ENCODE data around the gene C1orf226. TPM values are rescaled to one million over a fixed set of nuclear protein-coding genes. Genes with fewer than 3 reads are reported as not detected.
"Not testable (repeated sequence)": the region's sequence is repeated elsewhere in the genome, so short reads cannot be mapped to it uniquely, and the experiment has no call there.

Gene C1orf226
- total and polyA plus RNA-seq, 9 of the 15 experiments (the other 6 are each of a cell fraction or from before 2014, with no cell fraction given) = 0.10 to 1.4 (median 0.47) TPM

DNA sequence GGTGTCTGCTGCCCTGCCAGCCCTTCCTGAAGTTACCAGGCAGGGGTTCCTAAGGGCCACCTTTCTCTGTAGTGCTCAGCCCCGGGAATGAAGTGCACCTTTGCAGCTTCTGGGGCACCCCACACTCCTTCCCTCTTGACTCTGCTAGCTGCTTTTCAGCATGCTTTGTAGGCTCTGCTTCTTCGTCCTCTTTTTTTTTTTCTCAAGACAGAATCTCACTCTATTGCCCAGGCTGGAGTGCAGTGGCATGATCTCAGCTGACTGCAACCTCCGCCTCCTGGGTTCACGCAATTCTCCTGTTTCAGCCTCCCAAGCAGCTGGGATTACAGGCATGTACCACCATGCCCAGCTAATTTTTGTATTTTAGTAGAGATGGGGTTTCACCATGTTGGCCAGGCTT is 29.7 kb upstream of the C1orf226 start:
- H3K9ac ChIP-seq (ENCODE audit: insufficient read depth in 1 of 2, low read depth in 2 of 2, low read length in 2 of 2) = peak overlapping the region; percentile 9 to 26; a peak in 2 of 4 replicates
- DNase-seq (ENCODE audit: extremely low read depth in 1 of 4, low spot score in 3 of 4); in situ Hi-C loops (cut with MboI); H3K9me1 ChIP-seq (ENCODE audit: control insufficient read depth, insufficient read depth, low read length); BruUV-seq (replicated peaks); H4K20me1 ChIP-seq (replicated peaks; ENCODE audit: control insufficient read depth, insufficient read depth, low read length); H3K79me2 ChIP-seq (ENCODE audit: control insufficient read depth, insufficient read depth, low read length); H3K36me3 ChIP-seq (ENCODE audit: control insufficient read depth, insufficient read depth, low read length); H3K4me3 ChIP-seq; H3K9me3 ChIP-seq (replicated peaks; ENCODE audit: control insufficient read depth, insufficient read depth, low read depth, low read length); H3K27me3 ChIP-seq (ENCODE audit: control insufficient read depth in 2 of 2, insufficient read depth in 2 of 2, low read length in 2 of 2); CTCF ChIA-PET (ENCODE audit: low intra/inter-chr PET ratio): not testable (repeated sequence)
- POLR2A ChIA-PET = interaction anchor here (0.6 to 2.3 kb wide), 3 partner anchors 9 to 423 kb away, joined by 3 to 8 read pairs (median 3); no protein-coding TSS in a partner anchor
- TF ChIP-seq TBP (optimal IDR thresholded peaks at IDR 0.05; ENCODE audit: low read depth, low read length) (peak; percentile 5), ZNF121 (CRISPR knock-in tag; conservative IDR thresholded peaks at IDR 0.05) (peak; percentile 95)
- ATAC-seq = peak; percentile 19
- 0% methylated on average over 1 of the region's 4 CpGs for WGBS (ENCODE audit: insufficient coverage, low coverage, missing lambda C conversion rate)
- H3K4me2 ChIP-seq (ENCODE audit: insufficient read depth, low read length) = peak overlapping the region; percentile 53
- peak overlapping the region; percentile 11; the same call in 1 of the 3 replicates for H3K27ac ChIP-seq (ENCODE audit: extremely low read depth, low read depth, low read length)
- peak overlapping the region; percentile 30; the same call in 1 of the 2 replicates for H2AFZ ChIP-seq (ENCODE audit: low read depth, low read length)
- intact Hi-C loops (cut with micrococcal nuclease) = loop anchor here (10.0 kb wide), 1 partner anchor 263 kb away; no protein-coding TSS in a partner anchor
- peaks cover 13 to 52% of the 10 kb centered on the region in 2 experiments; a peak in 4 of 5 replicates for H3K4me1 ChIP-seq (replicated peaks in 1 of 2; ENCODE audit: control insufficient read depth in 2 of 2, insufficient read depth in 2 of 2, low read length in 2 of 2)
- peak; percentile 32 for FAIRE-seq

DNA sequence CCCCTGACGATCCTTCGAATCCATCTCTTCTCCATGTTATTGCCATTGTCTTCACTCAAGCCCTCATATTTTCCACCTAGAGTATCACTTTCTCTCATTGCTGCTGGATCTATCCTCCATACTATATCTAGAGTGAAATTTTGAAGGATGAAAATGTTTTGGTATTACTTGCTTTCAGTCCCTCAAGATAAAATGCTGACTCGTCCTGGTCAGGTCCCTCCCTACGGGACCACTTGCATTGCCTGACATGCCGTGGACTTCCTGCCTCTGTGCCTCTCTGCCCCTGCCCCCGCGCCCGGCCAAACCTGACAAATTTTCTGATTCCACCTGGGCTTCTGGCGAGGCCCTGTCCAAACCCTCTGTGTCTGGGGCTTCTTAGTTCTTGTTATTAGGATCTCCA is 28.4 kb upstream of the C1orf226 start:
- FAIRE-seq (no peak), ATAC-seq (no peak), DNase-seq (ENCODE audit: extremely low read depth in 1 of 4, low spot score in 3 of 4) (no peak)
- Histone ChIP-seq H2AFZ (ENCODE audit: low read depth, low read length) (peak overlapping the region; percentile 73), H3K9me3 (replicated peaks; ENCODE audit: control insufficient read depth, insufficient read depth, low read depth, low read length) (no peaks in the 10 kb centered on the region), H3K9ac (ENCODE audit: insufficient read depth in 1 of 2, low read depth in 2 of 2, low read length in 2 of 2) (peak overlapping the region in 1 of 2 experiments; percentile 26; a peak in 1 of 4 replicates), H3K4me3 (no peak overlapping the region), H3K9me1 (ENCODE audit: control insufficient read depth, insufficient read depth, low read length) (no peaks in the 10 kb centered on the region), H3K36me3 (ENCODE audit: control insufficient read depth, insufficient read depth, low read length) (no peaks in the 10 kb centered on the region), H3K4me1 (replicated peaks in 1 of 2; ENCODE audit: control insufficient read depth in 2 of 2, insufficient read depth in 2 of 2, low read length in 2 of 2) (peaks cover 13 to 58% of the 10 kb centered on the region in 2 experiments; a peak in 4 of 5 replicates), H3K79me2 (ENCODE audit: control insufficient read depth, insufficient read depth, low read length) (no peaks in the 10 kb centered on the region), H3K27me3 (ENCODE audit: control insufficient read depth in 2 of 2, insufficient read depth in 2 of 2, low read length in 2 of 2) (no peaks in the 10 kb centered on the region), H3K27ac (ENCODE audit: extremely low read depth, low read depth, low read length) (0 out of 3 replicates have a peak overlapping the region, but pooled peaks have one; percentile 4), H3K4me2 (ENCODE audit: insufficient read depth, low read length) (no peak overlapping the region), H4K20me1 (replicated peaks; ENCODE audit: control insufficient read depth, insufficient read depth, low read length) (no peaks in the 10 kb centered on the region)
- CTCF ChIA-PET (ENCODE audit: low intra/inter-chr PET ratio) = no interaction called here
- WGBS (ENCODE audit: insufficient coverage, low coverage, missing lambda C conversion rate) = 54% methylated on average over 9 of the region's 9 CpGs
- in situ Hi-C loops (cut with MboI) (no loop called here), intact Hi-C loops (cut with micrococcal nuclease) (loop anchor here (10.0 kb wide), 1 partner anchor 262 kb away; no protein-coding TSS in a partner anchor)
- BruUV-seq (replicated peaks) = no TSS peak
- POLR2A ChIA-PET = interaction anchor here (2.3 kb wide), 1 partner anchor 10 kb away, joined by 8 read pairs; no protein-coding TSS in a partner anchor
- TF ChIP-seq MAFF (IDR thresholded peaks at IDR 0.05; ENCODE audit: low read length) (peak; percentile 34; the same call in 1 of the 2 replicates), ZNF184 (CRISPR knock-in tag; IDR thresholded peaks at IDR 0.05) (no peak), NFE2 (IDR thresholded peaks at IDR 0.05; ENCODE audit: low read depth) (peak; percentile 61), ZNF316 (IDR thresholded peaks at IDR 0.05) (peak; percentile 94), C11orf30 (IDR thresholded peaks at IDR 0.05; ENCODE audit: low read depth) (peak; percentile 78), CBFB (CRISPR knock-in tag; IDR thresholded peaks at IDR 0.05) (no peak), SMARCB1 (IDR thresholded peaks at IDR 0.05; ENCODE audit: insufficient read length, low read depth) (no peak), MAFG (tag; conservative IDR thresholded peaks at IDR 0.05) (peak; percentile 64), NFIC (IDR thresholded peaks at IDR 0.05) (no peak), MAFK (IDR thresholded peaks at IDR 0.05; ENCODE audit: low read length) (peak; percentile 34; the same call in 1 of the 2 replicates)
- TF ChIP-seq, protein P1, sequence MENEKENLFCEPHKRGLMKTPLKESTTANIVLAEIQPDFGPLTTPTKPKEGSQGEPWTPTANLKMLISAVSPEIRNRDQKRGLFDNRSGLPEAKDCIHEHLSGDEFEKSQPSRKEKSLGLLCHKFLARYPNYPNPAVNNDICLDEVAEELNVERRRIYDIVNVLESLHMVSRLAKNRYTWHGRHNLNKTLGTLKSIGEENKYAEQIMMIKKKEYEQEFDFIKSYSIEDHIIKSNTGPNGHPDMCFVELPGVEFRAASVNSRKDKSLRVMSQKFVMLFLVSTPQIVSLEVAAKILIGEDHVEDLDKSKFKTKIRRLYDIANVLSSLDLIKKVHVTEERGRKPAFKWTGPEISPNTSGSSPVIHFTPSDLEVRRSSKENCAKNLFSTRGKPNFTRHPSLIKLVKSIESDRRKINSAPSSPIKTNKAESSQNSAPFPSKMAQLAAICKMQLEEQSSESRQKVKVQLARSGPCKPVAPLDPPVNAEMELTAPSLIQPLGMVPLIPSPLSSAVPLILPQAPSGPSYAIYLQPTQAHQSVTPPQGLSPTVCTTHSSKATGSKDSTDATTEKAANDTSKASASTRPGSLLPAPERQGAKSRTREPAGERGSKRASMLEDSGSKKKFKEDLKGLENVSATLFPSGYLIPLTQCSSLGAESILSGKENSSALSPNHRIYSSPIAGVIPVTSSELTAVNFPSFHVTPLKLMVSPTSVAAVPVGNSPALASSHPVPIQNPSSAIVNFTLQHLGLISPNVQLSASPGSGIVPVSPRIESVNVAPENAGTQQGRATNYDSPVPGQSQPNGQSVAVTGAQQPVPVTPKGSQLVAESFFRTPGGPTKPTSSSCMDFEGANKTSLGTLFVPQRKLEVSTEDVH (IDR thresholded peaks at IDR 0.05; ENCODE audit: low read depth, partially characterized antibody) = no peak
- TF ChIP-seq, protein P2, sequence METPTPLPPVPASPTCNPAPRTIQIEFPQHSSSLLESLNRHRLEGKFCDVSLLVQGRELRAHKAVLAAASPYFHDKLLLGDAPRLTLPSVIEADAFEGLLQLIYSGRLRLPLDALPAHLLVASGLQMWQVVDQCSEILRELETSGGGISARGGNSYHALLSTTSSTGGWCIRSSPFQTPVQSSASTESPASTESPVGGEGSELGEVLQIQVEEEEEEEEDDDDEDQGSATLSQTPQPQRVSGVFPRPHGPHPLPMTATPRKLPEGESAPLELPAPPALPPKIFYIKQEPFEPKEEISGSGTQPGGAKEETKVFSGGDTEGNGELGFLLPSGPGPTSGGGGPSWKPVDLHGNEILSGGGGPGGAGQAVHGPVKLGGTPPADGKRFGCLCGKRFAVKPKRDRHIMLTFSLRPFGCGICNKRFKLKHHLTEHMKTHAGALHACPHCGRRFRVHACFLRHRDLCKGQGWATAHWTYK (CRISPR knock-in tag; IDR thresholded peaks at IDR 0.05) = no peak
